HepG2 (cell line): ENCODE data around the gene ESYT2. TPM values are rescaled to one million over a fixed set of nuclear protein-coding genes. Genes with fewer than 3 reads are reported as not detected.

Experiments
- CAMTA2 ChIP-seq: sonication (generic); formaldehyde crosslinking; IDR thresholded peaks from 2 replicates; pipeline ENCODE4 v1.4.0; 2020; ENCODE audit warnings: mild to moderate bottlenecking, missing genetic modification reagents, borderline replicate concordance
- GABPA ChIP-seq, 2 experiments: IDR thresholded peaks; 2 replicates each; pipeline ENCODE4 v1.6.1; 2011 to 2016; ENCODE audit warnings: low read depth in 2 of 2, low read length in 1 of 2, missing biosample characterization in 1 of 2, missing genetic modification characterization in 1 of 2
- HOXA7 ChIP-seq: sonication (generic); formaldehyde crosslinking; IDR thresholded peaks from 2 replicates; pipeline ENCODE4 v1.8.1; 2022; ENCODE audit warnings: mild to moderate bottlenecking, missing genetic modification reagents, moderate library complexity
- NPAS2 ChIP-seq: sonication (generic); formaldehyde crosslinking; IDR thresholded peaks from 2 replicates; pipeline ENCODE4 v1.8.0; 2022; ENCODE audit warnings: mild to moderate bottlenecking, missing genetic modification reagents, borderline replicate concordance
- NR2C2 ChIP-seq: sonication (generic); formaldehyde crosslinking; IDR thresholded peaks from 2 replicates; pipeline ENCODE4 v1.4.0; 2020; ENCODE audit warnings: missing genetic modification reagents, mild to moderate bottlenecking, moderate library complexity, borderline replicate concordance
- RELA ChIP-seq: sonication (generic); formaldehyde crosslinking; IDR thresholded peaks from 2 replicates; pipeline ENCODE4 v1.4.0; 2020; ENCODE audit warnings: missing genetic modification reagents
- ZNF263 ChIP-seq: sonication (generic); formaldehyde crosslinking; IDR thresholded peaks from 2 replicates; pipeline ENCODE4 v1.4.0; 2020; ENCODE audit warnings: missing genetic modification reagents
- ZNF44 ChIP-seq: sonication (generic); formaldehyde crosslinking; IDR thresholded peaks from 2 replicates; pipeline ENCODE4 v1.5.1; 2020; ENCODE audit warnings: mild to moderate bottlenecking, missing genetic modification reagents
- ZNF567 ChIP-seq: sonication (generic); formaldehyde crosslinking; IDR thresholded peaks from 2 replicates; pipeline ENCODE4 v1.8.1; 2023; ENCODE audit warnings: mild to moderate bottlenecking, missing genetic modification reagents, borderline replicate concordance
- ZNF713 ChIP-seq: sonication (generic); formaldehyde crosslinking; IDR thresholded peaks from 2 replicates; pipeline ENCODE4 v1.4.0; 2020; ENCODE audit warnings: mild to moderate bottlenecking, missing genetic modification reagents
- ZNF749 ChIP-seq: sonication (generic); formaldehyde crosslinking; IDR thresholded peaks from 2 replicates; pipeline ENCODE4 v1.8.0; 2022; ENCODE audit warnings: mild to moderate bottlenecking, missing genetic modification reagents, moderate library complexity, borderline replicate concordance
- polyA plus RNA-seq, 8 experiments: library from polyadenylated mRNA; depleted of rRNA in 3 of 8; stranded (reverse) in 7 of 8; unstranded in 1 of 8; fragments of >200 nt; fragmentation: Illumina TruSeq in 4 of 8; extraction: Trizol in 4 of 8; gene quantifications; 2 replicates each; pipeline versions ENCODE4 v1.2.1 to v1.2.3, GENCODE V29; 2011 to 2016; ENCODE audit warnings: low read depth in 4 of 8, missing spikeins in 1 of 8, mixed read lengths in 1 of 8; ENCODE audit not compliant: insufficient read depth in 1 of 8
- total RNA-seq, 5 experiments: library from RNA; depleted of rRNA; stranded (reverse); fragments of >200 nt; fragmentation: Illumina TruSeq; extraction: Trizol; gene quantifications; 2 replicates each; pipeline ENCODE4 v1.2.3, GENCODE V29; 2016; ENCODE audit warnings: low read depth in 1 of 5
- TF ChIP-seq, protein P1 (sequence below): IDR thresholded peaks from 2 replicates; pipeline ENCODE4 v1.6.1; 2016; ENCODE audit warnings: missing compliant biosample characterization, missing genetic modification reagents, borderline replicate concordance
- TF ChIP-seq, protein P2 (sequence below), 2 experiments: IDR thresholded peaks; 2 replicates each; pipeline ENCODE4 v1.6.1; 2011 to 2012; ENCODE audit warnings: low read length in 2 of 2, borderline replicate concordance in 1 of 2, low read depth in 1 of 2, mild to moderate bottlenecking in 1 of 2, moderate library complexity in 1 of 2
- TF ChIP-seq, protein P3 (sequence below): sonication (generic); formaldehyde crosslinking; IDR thresholded peaks from 2 replicates; pipeline ENCODE4 v1.4.0; 2020; ENCODE audit warnings: missing genetic modification reagents, borderline replicate concordance
- TF ChIP-seq, protein P4 (sequence below): sonication (generic); formaldehyde crosslinking; IDR thresholded peaks from 2 replicates; pipeline ENCODE4 v1.8.0; 2023; ENCODE audit warnings: mild to moderate bottlenecking, missing genetic modification reagents
- TF ChIP-seq, protein P5 (sequence below): sonication (generic); formaldehyde crosslinking; IDR thresholded peaks from 2 replicates; pipeline ENCODE4 v1.5.1; 2020; ENCODE audit warnings: mild to moderate bottlenecking, missing genetic modification reagents

The ESYT2 gene
- total and polyA plus RNA-seq, 2 of the 13 experiments (the other 11 are each of a cell fraction or from before 2014, with no cell fraction given), result 28.5 to 37.3 TPM

DNA sequence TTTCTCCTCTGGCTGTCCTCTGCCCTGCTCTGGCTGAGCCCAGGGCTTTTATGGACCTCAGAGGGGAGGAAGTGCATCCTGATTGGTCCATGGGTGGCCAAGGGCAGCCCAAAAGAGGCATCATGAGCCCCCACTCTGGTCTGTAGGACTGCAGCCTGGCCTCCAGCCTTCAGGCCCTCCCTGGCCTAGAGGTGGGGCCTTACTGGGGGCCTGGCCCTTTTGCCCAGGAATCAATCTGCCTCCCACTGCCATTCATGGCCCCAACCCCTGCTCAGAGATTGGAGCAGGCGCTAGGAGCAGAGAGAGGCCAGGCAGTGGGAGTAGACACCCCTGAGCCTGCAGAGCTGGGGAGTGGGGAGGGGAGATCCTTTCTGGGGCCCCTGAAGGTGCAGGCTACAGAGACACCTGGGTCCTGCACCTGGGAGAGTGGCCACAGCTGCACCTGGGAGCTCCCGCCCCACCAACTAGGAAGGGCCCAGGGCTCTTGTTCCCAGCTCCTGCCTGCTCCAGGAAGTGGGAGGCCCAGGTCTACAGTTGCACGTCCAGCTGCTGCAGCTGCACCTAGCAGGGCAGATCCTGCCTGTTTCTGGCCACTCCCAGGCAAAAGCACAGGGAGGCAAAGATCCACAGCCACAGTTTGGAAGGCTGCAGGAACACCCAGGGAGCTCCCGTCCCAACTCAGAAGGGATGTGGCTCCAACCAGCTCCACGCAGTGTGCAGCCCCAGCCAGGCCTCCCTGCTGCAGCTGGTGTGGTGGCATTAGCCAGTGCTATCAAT, 20.6 kb upstream of the ESYT2 start (continued):
- TF ChIP-seq, protein P1, sequence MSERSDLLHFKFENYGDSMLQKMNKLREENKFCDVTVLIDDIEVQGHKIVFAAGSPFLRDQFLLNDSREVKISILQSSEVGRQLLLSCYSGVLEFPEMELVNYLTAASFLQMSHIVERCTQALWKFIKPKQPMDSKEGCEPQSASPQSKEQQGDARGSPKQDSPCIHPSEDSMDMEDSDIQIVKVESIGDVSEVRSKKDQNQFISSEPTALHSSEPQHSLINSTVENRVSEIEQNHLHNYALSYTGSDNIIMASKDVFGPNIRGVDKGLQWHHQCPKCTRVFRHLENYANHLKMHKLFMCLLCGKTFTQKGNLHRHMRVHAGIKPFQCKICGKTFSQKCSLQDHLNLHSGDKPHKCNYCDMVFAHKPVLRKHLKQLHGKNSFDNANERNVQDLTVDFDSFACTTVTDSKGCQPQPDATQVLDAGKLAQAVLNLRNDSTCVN (CRISPR knock-in tag), result no peak
- TF ChIP-seq GABPA (IDR thresholded peaks at IDR 0.05; ENCODE audit: low read depth, low read length) (no peak), GABPA (CRISPR knock-in tag; IDR thresholded peaks at IDR 0.05; ENCODE audit: low read depth) (no peak), HOXA7 (CRISPR knock-in tag) (no peak), NPAS2 (CRISPR knock-in tag) (no peak), NR2C2 (CRISPR knock-in tag) (no peak), ZNF749 (CRISPR knock-in tag) (peak; percentile 29; the same call in 1 of the 2 replicates), ZNF567 (CRISPR knock-in tag) (no peak), CAMTA2 (CRISPR knock-in tag) (no peak), ZNF44 (CRISPR knock-in tag) (no peak; the same call in 1 of the 2 replicates), ZNF713 (CRISPR knock-in tag) (no peak), ZNF263 (peak; percentile 11; the same call in 1 of the 2 replicates), RELA (CRISPR knock-in tag) (no peak)
- TF ChIP-seq, protein P2, sequence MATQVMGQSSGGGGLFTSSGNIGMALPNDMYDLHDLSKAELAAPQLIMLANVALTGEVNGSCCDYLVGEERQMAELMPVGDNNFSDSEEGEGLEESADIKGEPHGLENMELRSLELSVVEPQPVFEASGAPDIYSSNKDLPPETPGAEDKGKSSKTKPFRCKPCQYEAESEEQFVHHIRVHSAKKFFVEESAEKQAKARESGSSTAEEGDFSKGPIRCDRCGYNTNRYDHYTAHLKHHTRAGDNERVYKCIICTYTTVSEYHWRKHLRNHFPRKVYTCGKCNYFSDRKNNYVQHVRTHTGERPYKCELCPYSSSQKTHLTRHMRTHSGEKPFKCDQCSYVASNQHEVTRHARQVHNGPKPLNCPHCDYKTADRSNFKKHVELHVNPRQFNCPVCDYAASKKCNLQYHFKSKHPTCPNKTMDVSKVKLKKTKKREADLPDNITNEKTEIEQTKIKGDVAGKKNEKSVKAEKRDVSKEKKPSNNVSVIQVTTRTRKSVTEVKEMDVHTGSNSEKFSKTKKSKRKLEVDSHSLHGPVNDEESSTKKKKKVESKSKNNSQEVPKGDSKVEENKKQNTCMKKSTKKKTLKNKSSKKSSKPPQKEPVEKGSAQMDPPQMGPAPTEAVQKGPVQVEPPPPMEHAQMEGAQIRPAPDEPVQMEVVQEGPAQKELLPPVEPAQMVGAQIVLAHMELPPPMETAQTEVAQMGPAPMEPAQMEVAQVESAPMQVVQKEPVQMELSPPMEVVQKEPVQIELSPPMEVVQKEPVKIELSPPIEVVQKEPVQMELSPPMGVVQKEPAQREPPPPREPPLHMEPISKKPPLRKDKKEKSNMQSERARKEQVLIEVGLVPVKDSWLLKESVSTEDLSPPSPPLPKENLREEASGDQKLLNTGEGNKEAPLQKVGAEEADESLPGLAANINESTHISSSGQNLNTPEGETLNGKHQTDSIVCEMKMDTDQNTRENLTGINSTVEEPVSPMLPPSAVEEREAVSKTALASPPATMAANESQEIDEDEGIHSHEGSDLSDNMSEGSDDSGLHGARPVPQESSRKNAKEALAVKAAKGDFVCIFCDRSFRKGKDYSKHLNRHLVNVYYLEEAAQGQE (IDR thresholded peaks at IDR 0.05; ENCODE audit: borderline replicate concordance in 1 of 2, low read depth in 1 of 2, low read length in 2 of 2), result no peak
- TF ChIP-seq, protein P3, sequence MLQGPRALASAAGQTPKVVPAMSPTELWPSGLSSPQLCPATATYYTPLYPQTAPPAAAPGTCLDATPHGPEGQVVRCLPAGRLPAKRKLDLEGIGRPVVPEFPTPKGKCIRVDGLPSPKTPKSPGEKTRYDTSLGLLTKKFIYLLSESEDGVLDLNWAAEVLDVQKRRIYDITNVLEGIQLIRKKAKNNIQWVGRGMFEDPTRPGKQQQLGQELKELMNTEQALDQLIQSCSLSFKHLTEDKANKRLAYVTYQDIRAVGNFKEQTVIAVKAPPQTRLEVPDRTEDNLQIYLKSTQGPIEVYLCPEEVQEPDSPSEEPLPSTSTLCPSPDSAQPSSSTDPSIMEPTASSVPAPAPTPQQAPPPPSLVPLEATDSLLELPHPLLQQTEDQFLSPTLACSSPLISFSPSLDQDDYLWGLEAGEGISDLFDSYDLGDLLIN (CRISPR knock-in tag), result no peak
- TF ChIP-seq, protein P4, sequence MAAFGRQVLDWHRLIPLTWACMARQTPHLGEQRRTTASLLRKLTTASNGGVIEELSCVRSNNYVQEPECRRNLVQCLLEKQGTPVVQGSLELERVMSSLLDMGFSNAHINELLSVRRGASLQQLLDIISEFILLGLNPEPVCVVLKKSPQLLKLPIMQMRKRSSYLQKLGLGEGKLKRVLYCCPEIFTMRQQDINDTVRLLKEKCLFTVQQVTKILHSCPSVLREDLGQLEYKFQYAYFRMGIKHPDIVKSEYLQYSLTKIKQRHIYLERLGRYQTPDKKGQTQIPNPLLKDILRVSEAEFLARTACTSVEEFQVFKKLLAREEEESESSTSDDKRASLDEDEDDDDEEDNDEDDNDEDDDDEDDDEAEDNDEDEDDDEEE (CRISPR knock-in tag), result 0 out of 2 replicates have a peak, but pooled peaks have one; percentile 8
- TF ChIP-seq, protein P5, sequence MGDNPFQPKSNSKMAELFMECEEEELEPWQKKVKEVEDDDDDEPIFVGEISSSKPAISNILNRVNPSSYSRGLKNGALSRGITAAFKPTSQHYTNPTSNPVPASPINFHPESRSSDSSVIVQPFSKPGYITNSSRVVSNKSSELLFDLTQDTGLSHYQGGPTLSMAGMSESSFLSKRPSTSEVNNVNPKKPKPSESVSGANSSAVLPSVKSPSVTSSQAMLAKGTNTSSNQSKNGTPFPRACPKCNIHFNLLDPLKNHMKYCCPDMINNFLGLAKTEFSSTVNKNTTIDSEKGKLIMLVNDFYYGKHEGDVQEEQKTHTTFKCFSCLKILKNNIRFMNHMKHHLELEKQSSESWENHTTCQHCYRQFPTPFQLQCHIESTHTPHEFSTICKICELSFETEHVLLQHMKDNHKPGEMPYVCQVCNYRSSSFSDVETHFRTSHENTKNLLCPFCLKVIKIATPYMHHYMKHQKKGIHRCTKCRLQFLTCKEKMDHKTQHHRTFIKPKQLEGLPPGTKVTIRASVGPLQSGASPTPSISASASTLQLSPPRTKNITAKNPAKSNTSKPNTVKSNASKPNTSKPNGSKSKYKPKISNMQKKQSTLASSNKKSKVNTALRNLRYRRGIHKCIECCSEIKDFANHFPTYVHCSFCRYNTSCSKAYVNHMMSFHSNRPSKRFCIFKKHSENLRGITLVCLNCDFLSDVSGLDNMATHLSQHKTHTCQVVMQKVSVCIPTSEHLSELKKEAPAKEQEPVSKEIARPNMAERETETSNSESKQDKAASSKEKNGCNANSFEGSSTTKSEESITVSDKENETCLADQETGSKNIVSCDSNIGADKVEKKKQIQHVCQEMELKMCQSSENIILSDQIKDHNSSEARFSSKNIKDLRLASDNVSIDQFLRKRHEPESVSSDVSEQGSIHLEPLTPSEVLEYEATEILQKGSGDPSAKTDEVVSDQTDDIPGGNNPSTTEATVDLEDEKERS (CRISPR knock-in tag), result peak; percentile 86; the same call in 1 of the 2 replicates
